ENCODE results near the gene BAG5. TPM values are rescaled to one million over a fixed set of nuclear protein-coding genes. Genes with fewer than 3 reads are reported as not detected.

Gene BAG5
- total RNA-seq, 2 experiments from 2014 or later, result 24.2 to 25.1 TPM

- ATAC-seq (no peak), DNase-seq (no peak)
- Mint-ChIP-seq H3K27ac (no peak overlapping the region), H3K36me3 (ENCODE audit: low read depth) (no peaks in the 10 kb centered on the region), H3K9me3 (ENCODE audit: low read depth) (no peaks in the 10 kb centered on the region), H3K4me3 (peak overlapping the region; percentile 3), H3K27me3 (peaks cover 11% of the 10 kb centered on the region), H3K4me1 (peaks cover 18% of the 10 kb centered on the region)
- ChIA-PET CTCF (no interaction called here), POLR2A (interaction anchor here (1.0 kb wide), 2 partner anchors 9 to 10 kb away, joined by 3 read pairs; no protein-coding TSS in a partner anchor)
- intact Hi-C loops (cut with DNase I, micrococcal nuclease), result loop anchor here in 1 of 2 experiments (10.0 kb wide), 1 partner anchor 449 kb away; no protein-coding TSS in a partner anchor
Measured at GRCh38 chr14:103524002-103524935, 38.2 kb downstream of the BAG5 start.

GRCh38 chr14:103523575-103523954, 38.9 kb downstream of the BAG5 start:
- ChIA-PET POLR2A (interaction anchor here (1.0 kb wide), 2 partner anchors 10 to 11 kb away, joined by 3 read pairs; no protein-coding TSS in a partner anchor), CTCF (no interaction called here)
- H3K4me1 Mint-ChIP-seq, result peaks cover 22% of the 10 kb centered on the region
- no peaks in the 10 kb centered on the region for H3K36me3 Mint-ChIP-seq (ENCODE audit: low read depth)
- DNase-seq, result no peak
- H3K27me3 Mint-ChIP-seq, result peaks cover 12% of the 10 kb centered on the region
- peak overlapping the region; percentile 3 for H3K4me3 Mint-ChIP-seq
- intact Hi-C loops (cut with DNase I, micrococcal nuclease), result loop anchor here in 1 of 2 experiments (10.0 kb wide), 1 partner anchor 449 kb away; no protein-coding TSS in a partner anchor
- H3K27ac Mint-ChIP-seq, result no peak overlapping the region
- ATAC-seq, result no peak
- H3K9me3 Mint-ChIP-seq (ENCODE audit: low read depth), result no peaks in the 10 kb centered on the region

GRCh38 chr14:103522649-103523574, 39.5 kb downstream of the BAG5 start, which contains the start of gene CKB:
CKB (minus strand) TSS chr14:103522830; CDS start chr14:103522493, 337 bp downstream.
- peak within 1 kb of the TSS; percentile 39 for H3K4me3 Mint-ChIP-seq
- no peaks in the 10 kb centered on the region for H3K9me3 Mint-ChIP-seq (ENCODE audit: low read depth)
- no peak within 1 kb of the TSS for H3K27ac Mint-ChIP-seq
- H3K4me1 Mint-ChIP-seq, result peaks cover 17% of the 10 kb centered on the region
- DNase-seq (peak; percentile 51), ATAC-seq (no peak)
- ChIA-PET POLR2A (interaction anchor here (1.0 kb wide), 2 partner anchors 10 to 11 kb away, joined by 3 read pairs; no protein-coding TSS in a partner anchor), CTCF (interaction anchor here (0.6 kb wide), 1 partner anchor 772 kb away, joined by 3 read pairs; no protein-coding TSS in a partner anchor)
- H3K36me3 Mint-ChIP-seq (ENCODE audit: low read depth), result no peaks in the 10 kb centered on the region
- intact Hi-C loops (cut with DNase I, micrococcal nuclease), result loop anchor here in 1 of 2 experiments (10.0 kb wide), 1 partner anchor 448 kb away; no protein-coding TSS in a partner anchor
- H3K27me3 Mint-ChIP-seq, result peaks cover 12% of the 10 kb centered on the region

GRCh38 chr14:103521951-103522563, 40.4 kb downstream of the BAG5 start:
- POLR2A ChIA-PET, result interaction anchor here (0.6 kb wide), 1 partner anchor 40 kb away, joined by 5 read pairs; the partner anchor contains the start of gene BAG5
- intact Hi-C loops (cut with DNase I, micrococcal nuclease), result loop anchor here in 1 of 2 experiments (1.0 to 10.0 kb wide), 3 partner anchors 193 to 447 kb away; partner anchors contain the start of genes XRCC3 and ZFYVE21
- peak; percentile 42 for DNase-seq

GRCh38 chr14:103521438-103521950, 41.0 kb downstream of the BAG5 start:
- CTCF ChIA-PET, result interaction anchor here (1.0 to 1.1 kb wide), 4 partner anchors 7 to 21 kb away, joined by 3 to 6 read pairs (median 4); partner anchors contain the start of gene TRMT61A

More at GRCh38 chr14:103521951-103522563, 40.4 kb downstream of the BAG5 start:
- CTCF ChIA-PET, result interaction anchor here (0.6 to 1.1 kb wide), 2 partner anchors 18 to 773 kb away, joined by 3 read pairs; no protein-coding TSS in a partner anchor
- Mint-ChIP-seq H3K4me1 (peaks cover 10% of the 10 kb centered on the region), H3K27me3 (peaks cover 12% of the 10 kb centered on the region), H3K27ac (no peak overlapping the region), H3K9me3 (ENCODE audit: low read depth) (no peaks in the 10 kb centered on the region), H3K4me3 (peak overlapping the region; percentile 39), H3K36me3 (ENCODE audit: low read depth) (no peaks in the 10 kb centered on the region)
- peak; percentile 11 for ATAC-seq

GRCh38 chr14:103520657-103521437, 41.6 kb downstream of the BAG5 start:
- POLR2A ChIA-PET, result interaction anchor here (1.0 kb wide), 1 partner anchor 8 kb away, joined by 3 read pairs; the partner anchor contains the start of gene TRMT61A
- peaks cover 12% of the 10 kb centered on the region for H3K27me3 Mint-ChIP-seq
- intact Hi-C loops (cut with DNase I, micrococcal nuclease), result loop anchor here in 1 of 2 experiments (1.0 to 10.0 kb wide), 3 partner anchors 194 to 446 kb away; partner anchors contain the start of genes XRCC3 and ZFYVE21
- H3K27ac Mint-ChIP-seq, result no peak overlapping the region
- DNase-seq (peak; percentile 74), ATAC-seq (peak; percentile 45)
- no peaks in the 10 kb centered on the region for H3K36me3 Mint-ChIP-seq (ENCODE audit: low read depth)
- CTCF ChIA-PET, result interaction anchor here (0.6 to 1.1 kb wide), 6 partner anchors 8 to 416 kb away, joined by 3 to 6 read pairs (median 3); partner anchors contain the start of gene TRMT61A
- H3K9me3 Mint-ChIP-seq (ENCODE audit: low read depth), result no peaks in the 10 kb centered on the region
- H3K4me1 Mint-ChIP-seq, result peaks cover 10% of the 10 kb centered on the region
- H3K4me3 Mint-ChIP-seq, result peak overlapping the region; percentile 39

More at GRCh38 chr14:103521438-103521950, 41.0 kb downstream of the BAG5 start:
- ATAC-seq (peak; percentile 8), DNase-seq (peak; percentile 35)
- Mint-ChIP-seq H3K4me3 (peak overlapping the region; percentile 39), H3K27ac (no peak overlapping the region), H3K9me3 (ENCODE audit: low read depth) (no peaks in the 10 kb centered on the region), H3K4me1 (peaks cover 10% of the 10 kb centered on the region), H3K36me3 (ENCODE audit: low read depth) (no peaks in the 10 kb centered on the region), H3K27me3 (peaks cover 12% of the 10 kb centered on the region)
- intact Hi-C loops (cut with DNase I, micrococcal nuclease), result loop anchor here in 1 of 2 experiments (1.0 to 10.0 kb wide), 3 partner anchors 194 to 447 kb away; partner anchors contain the start of genes XRCC3 and ZFYVE21
- POLR2A ChIA-PET, result interaction anchor here (0.6 to 1.0 kb wide), 2 partner anchors 8 to 41 kb away, joined by 3 to 5 read pairs; partner anchors contain the start of genes BAG5 and TRMT61A

- Mint-ChIP-seq H3K27me3 (peaks cover 12% of the 10 kb centered on the region), H3K36me3 (ENCODE audit: low read depth) (no peaks in the 10 kb centered on the region), H3K27ac (no peak overlapping the region), H3K4me1 (peaks cover 10% of the 10 kb centered on the region), H3K9me3 (ENCODE audit: low read depth) (no peaks in the 10 kb centered on the region), H3K4me3 (peak overlapping the region; percentile 39)
- ATAC-seq, result no peak
- no peak for DNase-seq
- ChIA-PET CTCF (interaction anchor here (0.6 to 2.2 kb wide), 6 partner anchors 9 to 416 kb away, joined by 3 to 10 read pairs (median 3); partner anchors contain the start of gene TRMT61A), POLR2A (interaction anchor here (1.0 kb wide), 1 partner anchor 9 kb away, joined by 3 read pairs; the partner anchor contains the start of gene TRMT61A)
- intact Hi-C loops (cut with DNase I, micrococcal nuclease), result loop anchor here in 1 of 2 experiments (2.0 to 10.0 kb wide), 2 partner anchors 401 to 445 kb away; a partner anchor contains a TSS
Measured at GRCh38 chr14:103520269-103520656, 42.2 kb downstream of the BAG5 start.

- H3K9me3 Mint-ChIP-seq (ENCODE audit: low read depth), result no peaks in the 10 kb centered on the region
- ChIA-PET CTCF (interaction anchor here (1.3 to 2.2 kb wide), 3 partner anchors 17 to 38 kb away, joined by 3 to 21 read pairs (median 10); no protein-coding TSS in a partner anchor), POLR2A (no interaction called here)
- ATAC-seq, result no peak
- peaks cover 12% of the 10 kb centered on the region for H3K27me3 Mint-ChIP-seq
- no peak overlapping the region for H3K27ac Mint-ChIP-seq
- intact Hi-C loops (cut with DNase I, micrococcal nuclease), result loop anchor here in 1 of 2 experiments (2.0 to 10.0 kb wide), 2 partner anchors 401 to 445 kb away; a partner anchor contains a TSS
- no peaks in the 10 kb centered on the region for H3K36me3 Mint-ChIP-seq (ENCODE audit: low read depth)
- peaks cover 10% of the 10 kb centered on the region for H3K4me1 Mint-ChIP-seq
- DNase-seq, result no peak
- peak overlapping the region; percentile 10 for H3K4me3 Mint-ChIP-seq
Measured at GRCh38 chr14:103519837-103520212, 42.6 kb downstream of the BAG5 start.
